K562 (cell line): ENCODE results near the gene OXNAD1.

Source experiments
- NRF1 ChIP-seq, 2 experiments: fragments of 450-650 bp; IDR thresholded peaks in 1 of 2; conservative IDR thresholded peaks in 1 of 2; 2 replicates each; pipeline ENCODE4 v1.6.1; 2014; ENCODE audit warnings: mild to moderate bottlenecking in 2 of 2
- SMC3 ChIP-seq: conservative IDR thresholded peaks from 2 replicates; pipeline ENCODE4 v1.6.1; 2011; ENCODE audit warnings: low read depth, low read length, improper control_type of control experiment; ENCODE audit not compliant: insufficient read depth

- no peak for TF ChIP-seq NRF1 (conservative IDR thresholded peaks at IDR 0.05 in 1 of 2, IDR thresholded peaks at IDR 0.05 in 1 of 2)
- TF ChIP-seq SMC3: no peak
Observed at GRCh38 chr3:16277471-16277870, 12.5 kb downstream of the OXNAD1 start.
